ENCODE data around the gene CCNJL.

The CCNJL gene

GRCh38 chr5:160211352-160211751, 101.0 kb downstream of the CCNJL start:
- DNase-seq = no peak

- DNase-seq = no peak
These were observed 101.8 kb downstream of the CCNJL start for GRCh38 chr5:160210606-160211005.

GRCh38 chr5:160209917-160210316, 102.4 kb downstream of the CCNJL start:
- no peak for DNase-seq

GRCh38 chr5:160207061-160207460, 105.3 kb downstream of the CCNJL start:
- no peak for DNase-seq

Measured in 8988T (cell line).